SH-SY5Y (cell line): ENCODE data around the gene NSD1.

ENCODE experiments used
- GATA2 ChIP-seq: IDR thresholded peaks from 2 replicates; pipeline ENCODE4 v1.6.1; 2011; ENCODE audit warnings: mild to moderate bottlenecking, low read depth, low read length
- GATA3 ChIP-seq: IDR thresholded peaks from 2 replicates; pipeline ENCODE4 v1.6.1; 2011; ENCODE audit warnings: low read depth, mild to moderate bottlenecking, low read length, moderate library complexity

DNA sequence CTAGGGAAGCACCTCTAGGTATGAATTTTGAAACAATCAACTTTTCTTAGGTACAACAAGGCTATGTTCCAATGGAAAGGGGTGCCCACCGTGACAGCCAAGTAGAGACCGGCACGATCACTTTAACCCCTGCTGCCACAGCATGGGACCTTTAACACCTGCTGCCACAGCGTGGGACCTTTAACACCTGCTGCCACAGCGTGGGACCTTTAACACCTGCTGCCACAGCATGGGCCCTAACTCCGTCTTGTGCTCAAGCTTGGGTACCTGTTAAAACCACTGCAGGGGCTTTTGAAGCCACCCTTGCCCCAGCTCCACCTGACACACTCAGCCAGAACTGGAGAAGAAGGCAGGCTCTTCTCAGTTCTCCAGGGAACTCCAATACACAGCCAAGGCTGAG lies 196.3 kb downstream of the NSD1 start:
- no peak for TF ChIP-seq GATA2
- TF ChIP-seq GATA3: no peak
